ENCODE measurements around the gene ZNF284.

Gene ZNF284

DNA sequence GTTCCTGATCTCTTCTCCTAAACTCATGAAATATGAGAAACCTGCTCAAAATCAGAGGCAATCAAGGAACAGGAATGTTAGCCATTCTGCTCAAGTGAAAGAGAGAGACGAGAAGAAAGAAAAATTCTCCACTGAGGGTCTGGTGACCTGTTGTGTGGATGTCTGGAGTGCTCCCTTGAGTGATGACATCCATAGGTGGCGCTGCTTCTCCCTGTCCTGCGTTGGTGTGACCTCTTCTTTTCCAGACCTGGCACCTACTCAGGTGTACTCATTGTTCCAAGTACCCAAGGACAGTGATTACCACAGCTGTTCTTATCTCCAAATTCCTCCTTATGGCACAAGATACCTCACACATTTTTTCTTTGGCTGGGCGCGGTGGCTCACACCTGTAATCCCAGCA is 16.1 kb upstream of the ZNF284 start:
- no peak overlapping the region for H3K4me2 ChIP-seq
- no peak overlapping the region for H3K4me3 ChIP-seq (IDR thresholded peaks at IDR 0.05; ENCODE audit: insufficient read depth, low read depth, low read length)
- TF ChIP-seq, protein P1, sequence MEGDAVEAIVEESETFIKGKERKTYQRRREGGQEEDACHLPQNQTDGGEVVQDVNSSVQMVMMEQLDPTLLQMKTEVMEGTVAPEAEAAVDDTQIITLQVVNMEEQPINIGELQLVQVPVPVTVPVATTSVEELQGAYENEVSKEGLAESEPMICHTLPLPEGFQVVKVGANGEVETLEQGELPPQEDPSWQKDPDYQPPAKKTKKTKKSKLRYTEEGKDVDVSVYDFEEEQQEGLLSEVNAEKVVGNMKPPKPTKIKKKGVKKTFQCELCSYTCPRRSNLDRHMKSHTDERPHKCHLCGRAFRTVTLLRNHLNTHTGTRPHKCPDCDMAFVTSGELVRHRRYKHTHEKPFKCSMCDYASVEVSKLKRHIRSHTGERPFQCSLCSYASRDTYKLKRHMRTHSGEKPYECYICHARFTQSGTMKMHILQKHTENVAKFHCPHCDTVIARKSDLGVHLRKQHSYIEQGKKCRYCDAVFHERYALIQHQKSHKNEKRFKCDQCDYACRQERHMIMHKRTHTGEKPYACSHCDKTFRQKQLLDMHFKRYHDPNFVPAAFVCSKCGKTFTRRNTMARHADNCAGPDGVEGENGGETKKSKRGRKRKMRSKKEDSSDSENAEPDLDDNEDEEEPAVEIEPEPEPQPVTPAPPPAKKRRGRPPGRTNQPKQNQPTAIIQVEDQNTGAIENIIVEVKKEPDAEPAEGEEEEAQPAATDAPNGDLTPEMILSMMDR (conservative IDR thresholded peaks at IDR 0.05; ENCODE audit: low read depth, low read length) = no peak
- H3K27me3 ChIP-seq (ENCODE audit: insufficient read depth, low read depth) = no peaks in the 10 kb centered on the region
- no peak overlapping the region for H2AFZ ChIP-seq (ENCODE audit: low read depth)
- H3K36me3 ChIP-seq (ENCODE audit: insufficient read depth) = no peaks in the 10 kb centered on the region
- H3K9ac ChIP-seq = no peak overlapping the region
- no peaks in the 10 kb centered on the region for H3K4me1 ChIP-seq (ENCODE audit: low read depth, poor library complexity, severe bottlenecking)
- H4K20me1 ChIP-seq (ENCODE audit: insufficient read depth) = no peaks in the 10 kb centered on the region
- no peak overlapping the region for H3K27ac ChIP-seq
- no peaks in the 10 kb centered on the region for H3K79me2 ChIP-seq (ENCODE audit: insufficient read depth, low read depth)

DNA sequence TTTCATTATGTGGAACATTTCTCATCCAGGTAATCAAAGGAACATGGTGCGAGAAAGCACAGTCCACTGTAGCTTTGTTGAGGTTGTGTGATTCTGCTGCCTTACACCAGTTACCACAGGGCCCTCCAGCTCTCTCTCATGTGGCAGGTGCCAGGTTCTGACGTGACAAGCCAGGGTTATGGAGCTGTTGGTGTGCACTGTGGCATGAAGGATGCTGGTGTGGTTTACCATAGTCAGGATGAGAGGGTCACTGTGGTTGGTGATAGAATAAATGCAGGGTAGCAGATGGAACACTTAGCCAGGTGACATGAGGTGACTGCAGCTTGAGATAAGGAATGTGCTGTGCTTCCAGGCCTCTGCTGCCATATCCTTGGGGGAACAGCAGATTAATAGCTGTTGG is 12.7 kb upstream of the ZNF284 start:
- TF ChIP-seq, protein P1 (conservative IDR thresholded peaks at IDR 0.05; ENCODE audit: low read depth, low read length) = no peak
- no peak overlapping the region for H2AFZ ChIP-seq (ENCODE audit: low read depth)

DNA sequence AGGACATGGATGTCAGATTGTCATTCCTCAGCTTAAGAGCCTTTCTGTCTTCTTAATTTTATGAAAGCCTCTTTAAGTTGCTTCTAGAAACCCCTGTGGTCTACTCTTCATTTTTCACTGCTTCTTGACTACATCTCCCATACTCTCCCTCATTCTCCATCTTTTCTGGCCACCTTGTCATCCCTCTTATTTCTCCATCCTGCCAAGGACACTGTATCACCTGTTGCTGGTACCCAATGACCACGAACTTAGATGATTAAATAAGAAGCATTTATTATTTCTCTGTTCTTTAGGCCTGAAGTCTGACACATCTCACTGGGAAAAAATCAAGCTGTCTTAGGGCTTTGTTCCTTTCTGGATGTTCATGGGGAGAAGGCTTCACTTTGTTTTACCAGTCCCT is 10.9 kb upstream of the ZNF284 start:
- Histone ChIP-seq H3K9ac (no peak overlapping the region), H3K4me2 (no peak overlapping the region), H3K27me3 (ENCODE audit: insufficient read depth, low read depth) (no peaks in the 10 kb centered on the region), H3K27ac (no peak overlapping the region), H3K36me3 (ENCODE audit: insufficient read depth) (no peaks in the 10 kb centered on the region), H3K4me1 (ENCODE audit: low read depth, poor library complexity, severe bottlenecking) (no peaks in the 10 kb centered on the region), H3K4me3 (IDR thresholded peaks at IDR 0.05; ENCODE audit: insufficient read depth, low read depth, low read length) (no peak overlapping the region), H4K20me1 (ENCODE audit: insufficient read depth) (no peaks in the 10 kb centered on the region), H3K79me2 (ENCODE audit: insufficient read depth, low read depth) (no peaks in the 10 kb centered on the region), H2AFZ (ENCODE audit: low read depth) (no peak overlapping the region)
- TF ChIP-seq, protein P1 (conservative IDR thresholded peaks at IDR 0.05; ENCODE audit: low read depth, low read length) = no peak

More for the DNA sequence above, 12.7 kb upstream of the ZNF284 start:
- Histone ChIP-seq H3K27me3 (ENCODE audit: insufficient read depth, low read depth) (no peaks in the 10 kb centered on the region), H3K4me3 (IDR thresholded peaks at IDR 0.05; ENCODE audit: insufficient read depth, low read depth, low read length) (no peak overlapping the region), H3K4me2 (no peak overlapping the region), H3K27ac (no peak overlapping the region), H3K9ac (no peak overlapping the region), H4K20me1 (ENCODE audit: insufficient read depth) (no peaks in the 10 kb centered on the region), H3K36me3 (ENCODE audit: insufficient read depth) (no peaks in the 10 kb centered on the region), H3K79me2 (ENCODE audit: insufficient read depth, low read depth) (no peaks in the 10 kb centered on the region), H3K4me1 (ENCODE audit: low read depth, poor library complexity, severe bottlenecking) (no peaks in the 10 kb centered on the region)

DNA sequence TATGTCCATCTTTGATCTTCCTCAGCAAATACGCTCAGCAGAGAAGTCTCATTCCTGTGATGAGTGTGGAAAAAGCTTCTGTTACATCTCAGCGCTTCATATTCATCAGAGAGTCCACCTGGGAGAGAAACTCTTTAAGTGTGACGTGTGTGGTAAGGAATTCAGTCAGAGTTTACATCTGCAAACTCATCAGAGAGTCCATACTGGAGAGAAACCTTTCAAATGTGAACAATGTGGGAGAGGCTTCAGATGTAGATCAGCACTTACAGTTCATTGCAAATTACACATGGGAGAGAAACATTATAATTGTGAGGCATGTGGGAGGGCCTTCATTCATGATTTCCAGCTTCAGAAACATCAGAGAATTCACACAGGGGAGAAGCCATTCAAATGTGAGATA is 5.7 kb upstream of the ZNF284 start:
- Histone ChIP-seq H3K36me3 (ENCODE audit: insufficient read depth) (no peaks in the 10 kb centered on the region), H3K4me3 (IDR thresholded peaks at IDR 0.05; ENCODE audit: insufficient read depth, low read depth, low read length) (no peak overlapping the region), H4K20me1 (ENCODE audit: insufficient read depth) (no peaks in the 10 kb centered on the region), H3K79me2 (ENCODE audit: insufficient read depth, low read depth) (no peaks in the 10 kb centered on the region), H3K4me1 (ENCODE audit: low read depth, poor library complexity, severe bottlenecking) (no peaks in the 10 kb centered on the region), H3K9ac (no peak overlapping the region), H3K4me2 (no peak overlapping the region), H3K27me3 (ENCODE audit: insufficient read depth, low read depth) (no peaks in the 10 kb centered on the region), H3K27ac (no peak overlapping the region), H2AFZ (ENCODE audit: low read depth) (no peak overlapping the region)
- TF ChIP-seq, protein P1 (conservative IDR thresholded peaks at IDR 0.05; ENCODE audit: low read depth, low read length) = no peak
